GM12873 (cell line): ENCODE data around the gene ARHGEF4.

Source experiments
- TF ChIP-seq, protein P1 (sequence below): IDR thresholded peaks from 2 replicates; pipeline ENCODE4 v1.5.1; 2012; ENCODE audit warnings: low read depth, mild to moderate bottlenecking, moderate library complexity, low read length, control low read depth; ENCODE audit not compliant: insufficient read depth; ENCODE audit errors: missing control alignments

Gene ARHGEF4

DNA sequence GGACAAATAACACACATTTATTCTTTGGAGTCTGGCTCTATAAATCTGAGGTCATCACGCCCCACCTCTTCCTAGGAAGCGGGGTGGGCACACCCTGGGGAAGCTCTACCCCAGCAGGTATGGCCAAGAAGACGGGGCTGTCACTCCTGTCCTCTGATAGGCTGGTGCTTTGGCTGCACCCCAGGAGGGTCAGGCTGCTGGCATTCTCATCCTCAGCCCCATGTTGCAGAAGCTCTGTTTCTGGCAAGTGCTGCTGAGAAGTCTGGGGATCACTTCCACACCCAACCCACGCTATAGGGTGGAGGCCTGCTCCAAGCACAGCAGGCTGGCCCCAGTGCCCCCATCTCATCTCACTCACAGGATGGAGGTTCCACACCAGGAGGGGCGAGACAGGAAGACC lies 17.6 kb downstream of the ARHGEF4 start:
- TF ChIP-seq, protein P1, sequence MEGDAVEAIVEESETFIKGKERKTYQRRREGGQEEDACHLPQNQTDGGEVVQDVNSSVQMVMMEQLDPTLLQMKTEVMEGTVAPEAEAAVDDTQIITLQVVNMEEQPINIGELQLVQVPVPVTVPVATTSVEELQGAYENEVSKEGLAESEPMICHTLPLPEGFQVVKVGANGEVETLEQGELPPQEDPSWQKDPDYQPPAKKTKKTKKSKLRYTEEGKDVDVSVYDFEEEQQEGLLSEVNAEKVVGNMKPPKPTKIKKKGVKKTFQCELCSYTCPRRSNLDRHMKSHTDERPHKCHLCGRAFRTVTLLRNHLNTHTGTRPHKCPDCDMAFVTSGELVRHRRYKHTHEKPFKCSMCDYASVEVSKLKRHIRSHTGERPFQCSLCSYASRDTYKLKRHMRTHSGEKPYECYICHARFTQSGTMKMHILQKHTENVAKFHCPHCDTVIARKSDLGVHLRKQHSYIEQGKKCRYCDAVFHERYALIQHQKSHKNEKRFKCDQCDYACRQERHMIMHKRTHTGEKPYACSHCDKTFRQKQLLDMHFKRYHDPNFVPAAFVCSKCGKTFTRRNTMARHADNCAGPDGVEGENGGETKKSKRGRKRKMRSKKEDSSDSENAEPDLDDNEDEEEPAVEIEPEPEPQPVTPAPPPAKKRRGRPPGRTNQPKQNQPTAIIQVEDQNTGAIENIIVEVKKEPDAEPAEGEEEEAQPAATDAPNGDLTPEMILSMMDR: no peak

DNA sequence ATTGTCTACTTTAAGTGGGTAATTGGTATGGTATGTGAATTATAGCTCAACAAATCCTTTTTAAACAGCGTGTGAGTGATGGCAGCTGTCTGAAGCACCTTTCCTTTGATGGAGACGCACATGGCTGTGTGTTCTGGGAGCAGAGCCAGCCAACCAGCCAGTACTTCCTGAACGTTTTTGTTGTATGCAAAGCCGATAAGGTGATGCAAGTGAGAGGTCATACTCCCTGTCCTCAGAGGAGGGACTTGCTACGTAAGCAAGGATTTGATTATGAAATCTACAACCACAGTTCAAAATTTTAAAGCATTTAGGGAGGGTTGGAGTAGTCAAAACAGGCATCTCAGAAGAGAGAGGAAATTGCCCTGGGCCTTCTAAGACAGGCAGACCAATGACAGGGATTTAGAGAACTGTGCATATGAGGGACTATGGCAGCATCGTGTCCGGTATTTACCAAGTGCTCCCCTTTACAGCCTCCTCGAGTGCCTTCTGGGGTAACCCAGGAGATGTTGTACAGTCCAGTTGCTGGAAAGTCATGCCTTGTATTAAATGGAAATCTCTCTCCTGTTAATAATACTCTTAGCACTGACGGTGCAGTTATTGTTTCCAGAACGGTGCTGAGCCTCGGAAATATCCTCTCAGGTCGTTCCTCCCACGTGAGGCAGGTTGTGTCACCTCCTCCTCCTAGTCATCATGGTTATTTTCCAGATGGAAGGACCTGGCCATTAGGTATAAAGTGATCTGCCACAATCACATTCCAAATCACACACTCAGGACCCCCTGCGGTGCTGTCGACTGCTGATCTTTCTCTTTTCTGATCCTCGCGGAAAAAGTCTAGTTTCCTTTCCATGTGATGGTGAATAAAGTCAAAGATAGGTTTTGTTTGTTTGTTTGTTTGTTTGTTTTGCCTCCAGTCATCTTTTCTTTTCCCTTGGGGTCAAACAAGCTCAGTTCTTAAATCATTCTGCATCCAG lies 28.4 kb downstream of the ARHGEF4 start:
- TF ChIP-seq, protein P1: no peak

DNA sequence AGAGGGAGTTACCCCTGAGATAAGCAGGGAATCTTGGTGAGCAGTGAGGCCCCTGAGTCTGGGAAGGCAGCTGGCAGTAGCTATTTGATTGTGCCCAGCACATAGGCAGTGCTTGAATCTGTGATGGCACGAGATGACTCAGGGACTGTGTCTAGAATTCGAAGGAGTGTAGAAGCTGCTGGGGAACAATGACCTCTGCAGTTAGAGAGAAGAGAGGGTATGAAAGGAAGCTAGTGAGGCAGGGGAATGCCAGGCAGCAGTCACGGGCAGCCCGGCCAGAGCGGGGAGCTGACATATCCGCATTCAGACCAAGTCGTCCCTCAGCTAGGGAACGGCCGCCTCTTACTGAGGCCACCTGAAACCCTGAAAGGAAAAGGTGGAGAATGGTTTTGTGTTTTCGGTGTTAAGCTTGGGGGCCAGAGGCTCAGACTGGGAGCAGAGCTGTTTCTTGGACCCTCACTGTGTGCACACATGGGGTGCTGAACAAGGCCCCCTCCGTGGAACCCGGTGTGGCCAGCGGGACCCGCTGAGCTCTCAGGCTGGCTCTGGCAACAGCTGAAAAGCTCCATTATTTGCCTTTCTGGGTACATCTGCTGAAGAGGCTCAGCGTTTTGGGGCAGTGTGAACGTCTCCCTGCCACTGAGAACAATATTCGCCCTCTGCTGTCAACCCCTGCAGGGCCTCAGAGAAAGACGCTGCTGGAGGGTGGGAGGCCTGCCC lies 32.9 kb downstream of the ARHGEF4 start:
- TF ChIP-seq, protein P1: no peak

DNA sequence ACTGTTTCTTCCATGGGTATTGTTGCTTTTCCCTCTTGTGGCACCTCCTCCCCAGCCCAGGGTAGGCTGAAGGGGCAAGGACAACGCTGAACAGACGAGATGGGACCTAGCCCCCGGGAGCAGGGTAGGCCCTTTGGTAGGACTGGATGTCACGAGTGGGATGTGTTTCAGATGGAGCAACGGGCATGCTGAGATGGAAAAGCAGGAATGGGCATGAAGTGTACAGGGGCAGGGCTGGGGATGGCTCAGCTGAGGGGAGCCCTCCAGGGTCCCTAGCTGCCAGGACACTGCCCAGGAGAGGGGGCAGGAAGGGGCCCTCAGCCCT lies 33.4 kb downstream of the ARHGEF4 start:
- TF ChIP-seq, protein P1: no peak

DNA sequence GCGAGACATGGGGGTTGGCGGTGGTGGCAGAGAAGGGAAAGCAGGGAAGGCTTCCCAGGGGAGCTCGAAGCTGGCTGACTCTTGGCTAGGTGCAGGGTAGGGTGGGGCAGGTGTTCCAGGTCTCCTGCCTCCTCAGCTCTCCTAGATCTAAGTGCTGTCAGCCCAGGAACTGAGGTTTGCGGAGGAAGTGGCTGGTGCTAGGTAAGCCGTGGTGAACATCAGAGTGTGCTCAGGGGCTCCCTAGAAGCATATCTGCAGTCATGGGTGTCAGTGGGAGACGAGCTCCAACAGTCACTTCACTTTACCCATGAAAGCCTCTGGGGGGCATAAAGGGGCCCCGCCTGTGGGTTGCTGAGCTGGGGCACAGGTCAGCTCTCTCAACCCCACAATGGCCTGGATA lies 34.1 kb downstream of the ARHGEF4 start:
- TF ChIP-seq, protein P1: no peak

DNA sequence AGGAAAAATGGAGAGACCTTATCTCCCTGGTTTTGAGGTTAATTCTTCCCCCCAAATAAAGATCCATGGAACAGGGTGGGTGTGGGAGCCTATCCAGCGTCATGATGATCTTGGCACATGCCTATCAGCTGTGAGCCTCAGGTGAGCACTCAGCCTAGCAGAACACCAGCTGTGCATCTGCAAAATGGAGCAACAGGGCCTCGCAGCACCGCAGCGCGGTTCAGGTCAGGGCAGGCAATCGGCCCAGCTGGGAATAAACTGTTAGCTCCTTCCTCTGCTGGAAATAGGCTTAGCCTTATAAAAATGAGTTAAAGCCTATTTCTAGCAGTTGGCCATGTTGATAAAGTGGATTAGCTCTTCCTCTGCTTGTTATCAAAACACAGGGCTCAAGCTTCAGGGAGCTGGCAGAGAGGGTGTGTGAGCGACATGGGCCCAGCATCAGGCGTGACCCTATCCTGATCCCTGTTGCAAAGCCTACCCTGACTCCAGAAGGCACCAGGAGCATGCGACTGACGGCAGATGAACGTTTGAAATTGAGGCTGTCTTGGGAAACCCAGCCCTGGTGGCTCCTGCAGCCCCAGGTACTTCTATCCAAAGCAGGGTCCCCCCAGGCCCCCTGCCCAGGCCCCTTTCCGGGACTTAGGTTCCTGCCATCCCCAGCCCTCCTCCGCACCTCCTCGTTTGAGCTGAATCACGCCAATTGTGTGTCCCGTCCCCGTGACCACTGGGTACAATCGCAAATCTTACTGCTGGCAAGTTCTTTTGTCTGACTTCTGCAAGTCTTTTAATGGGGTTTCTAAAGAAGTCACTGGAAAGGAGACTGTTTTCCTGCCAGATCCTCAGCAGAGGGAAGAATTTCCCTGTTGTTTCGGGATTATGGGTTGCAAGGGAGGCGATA lies 35.4 kb downstream of the ARHGEF4 start:
- TF ChIP-seq, protein P1: no peak

DNA sequence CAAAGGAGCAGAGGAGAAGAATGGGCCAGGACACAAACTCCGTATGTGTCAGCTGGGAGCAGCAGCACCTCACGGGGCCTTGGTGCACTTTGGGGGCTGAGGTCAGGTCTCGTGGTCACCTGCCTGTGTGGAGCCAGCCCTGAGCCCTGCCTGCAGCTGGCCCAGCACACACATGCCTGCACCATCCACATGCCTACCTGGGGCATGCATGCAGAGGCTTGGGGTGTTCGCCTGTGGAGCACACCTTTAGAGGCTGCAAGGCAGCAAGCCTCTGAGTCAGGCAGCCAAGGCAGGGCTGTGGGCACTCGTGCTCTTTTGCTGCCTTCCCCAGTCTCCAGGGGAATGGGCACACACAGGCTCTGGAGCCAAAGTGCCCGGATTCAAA lies 36.0 kb downstream of the ARHGEF4 start:
- TF ChIP-seq, protein P1: no peak
